ENCODE results near the gene DNAAF1.

DNAAF1 gene

DNA sequence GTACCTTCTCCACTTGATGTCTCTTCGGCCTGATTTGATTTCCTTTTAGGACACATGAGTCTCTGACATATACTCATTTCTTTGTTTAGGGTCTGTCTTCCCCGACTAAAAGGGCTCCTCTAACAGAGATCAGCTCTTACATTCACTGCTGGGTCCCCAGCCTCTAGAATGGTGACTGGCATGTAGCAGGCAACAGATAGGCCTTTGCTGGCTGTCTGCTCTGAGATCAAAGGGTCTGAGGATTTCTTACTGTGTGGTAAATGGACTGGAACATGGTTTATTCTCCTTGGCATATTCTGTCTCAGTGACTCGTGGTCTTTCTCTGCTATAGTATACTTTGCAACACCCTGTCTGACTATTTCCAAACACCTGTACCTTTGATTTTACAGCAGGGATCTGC, 16.7 kb downstream of the DNAAF1 start:
- DNase-seq: no peak

DNA sequence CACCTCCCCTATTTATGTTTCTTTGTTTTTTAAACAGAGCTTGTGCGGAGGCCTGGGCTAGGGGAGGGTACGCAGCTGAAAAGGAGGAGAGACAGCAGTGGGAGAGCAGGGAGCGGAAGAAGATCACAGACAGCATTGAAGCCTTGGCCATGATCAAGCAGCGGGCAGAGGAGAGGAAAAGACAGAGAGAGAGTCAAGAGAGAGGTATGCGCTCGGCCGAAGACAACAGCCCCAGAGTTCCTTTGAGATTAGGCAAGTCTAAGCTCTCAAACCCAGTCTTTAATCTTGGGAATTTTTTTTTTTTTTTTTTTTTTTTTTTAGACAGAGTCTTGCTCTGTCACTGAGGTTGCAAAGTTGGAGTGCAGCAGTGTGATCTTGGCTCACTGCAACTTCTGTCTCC, 20.6 kb downstream of the DNAAF1 start:
- no peak for DNase-seq

- no peak for DNase-seq
Observed at GRCh38 chr16:84166796-84167695, 21.9 kb downstream of the DNAAF1 start.

GRCh38 chr16:84169765-84170310, 24.7 kb downstream of the DNAAF1 start:
- no peak for DNase-seq

DNA sequence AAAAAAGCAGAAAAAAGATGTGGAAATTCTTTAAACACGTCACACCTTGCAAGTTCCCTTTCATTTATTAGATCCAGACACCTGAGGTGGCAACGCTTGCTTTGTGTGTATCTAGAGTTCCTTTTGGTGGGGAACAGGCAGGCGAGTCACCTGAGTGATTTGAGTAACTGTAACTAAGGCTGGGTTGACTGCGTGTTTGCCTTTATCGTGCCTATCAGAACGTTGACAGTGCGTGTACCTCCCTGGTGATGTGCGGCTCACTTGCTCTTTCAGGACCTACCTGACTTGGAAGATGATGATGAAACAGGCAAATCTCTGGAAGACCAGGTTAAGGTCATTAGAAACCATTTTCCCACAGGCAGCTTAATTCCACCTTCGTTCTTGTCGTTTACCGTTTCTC, 29.3 kb downstream of the DNAAF1 start:
- DNase-seq: no peak

GRCh38 chr16:84175350-84176081, 30.4 kb downstream of the DNAAF1 start:
- peak; percentile 4 for DNase-seq

GRCh38 chr16:84176192-84177053, 31.3 kb downstream of the DNAAF1 start:
- DNase-seq: no peak

DNA sequence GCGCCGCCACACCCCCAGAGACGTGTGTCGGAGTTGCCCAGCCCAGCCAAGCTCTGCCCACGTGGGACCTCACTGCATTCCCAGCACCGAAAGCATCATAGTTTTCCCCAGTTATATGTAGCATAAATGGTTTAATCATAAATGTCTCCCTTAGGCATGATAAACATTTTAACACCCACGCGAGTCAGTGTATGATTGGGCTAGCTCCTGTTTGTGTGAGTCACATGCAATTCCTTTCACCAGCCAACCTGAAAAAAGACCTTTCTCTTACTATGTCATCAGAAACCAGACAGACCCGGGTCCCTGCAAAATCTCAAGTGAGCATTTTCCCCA, 32.6 kb downstream of the DNAAF1 start:
- DNase-seq: no peak

- no peak for DNase-seq
Observed at GRCh38 chr16:84178146-84178765, 33.1 kb downstream of the DNAAF1 start.

GRCh38 chr16:84178892-84179611, 33.9 kb downstream of the DNAAF1 start:
- DNase-seq: no peak

DNA sequence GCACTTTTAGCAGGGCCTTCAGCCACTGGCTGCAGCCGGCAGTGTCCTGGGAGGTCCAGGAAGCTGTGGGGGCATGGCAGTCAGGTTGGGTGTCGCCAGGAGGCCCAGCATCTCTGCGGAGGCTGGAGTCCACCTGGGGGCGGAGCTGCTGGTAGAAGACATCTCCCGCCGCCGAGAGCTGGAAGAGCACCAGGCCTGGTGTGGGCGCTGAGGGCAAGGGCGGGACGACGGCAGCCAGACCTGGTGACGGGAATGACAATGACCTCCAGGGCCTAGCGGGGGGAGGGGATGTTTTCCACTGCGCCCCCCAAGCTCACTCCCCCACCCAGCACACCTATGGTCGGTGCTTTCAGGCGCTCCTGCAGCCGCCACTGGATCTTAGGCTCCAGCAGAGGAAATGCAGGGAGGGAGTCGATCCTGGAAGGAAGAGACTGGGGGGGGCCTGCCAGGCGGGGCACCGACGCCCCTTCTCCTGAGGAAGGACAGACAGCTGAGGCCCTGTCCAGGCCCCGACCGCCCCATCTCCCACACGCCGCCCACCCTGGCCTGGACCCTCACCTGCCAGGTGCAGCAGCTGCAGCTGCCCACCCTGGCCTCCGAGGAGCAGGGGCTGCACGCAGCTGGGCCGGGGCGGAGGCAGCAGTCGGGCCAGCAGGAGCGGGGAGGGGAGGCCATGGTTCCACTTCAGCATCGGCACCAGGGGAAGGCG, 34.7 kb downstream of the DNAAF1 start:
- DNase-seq: no peak

DNA sequence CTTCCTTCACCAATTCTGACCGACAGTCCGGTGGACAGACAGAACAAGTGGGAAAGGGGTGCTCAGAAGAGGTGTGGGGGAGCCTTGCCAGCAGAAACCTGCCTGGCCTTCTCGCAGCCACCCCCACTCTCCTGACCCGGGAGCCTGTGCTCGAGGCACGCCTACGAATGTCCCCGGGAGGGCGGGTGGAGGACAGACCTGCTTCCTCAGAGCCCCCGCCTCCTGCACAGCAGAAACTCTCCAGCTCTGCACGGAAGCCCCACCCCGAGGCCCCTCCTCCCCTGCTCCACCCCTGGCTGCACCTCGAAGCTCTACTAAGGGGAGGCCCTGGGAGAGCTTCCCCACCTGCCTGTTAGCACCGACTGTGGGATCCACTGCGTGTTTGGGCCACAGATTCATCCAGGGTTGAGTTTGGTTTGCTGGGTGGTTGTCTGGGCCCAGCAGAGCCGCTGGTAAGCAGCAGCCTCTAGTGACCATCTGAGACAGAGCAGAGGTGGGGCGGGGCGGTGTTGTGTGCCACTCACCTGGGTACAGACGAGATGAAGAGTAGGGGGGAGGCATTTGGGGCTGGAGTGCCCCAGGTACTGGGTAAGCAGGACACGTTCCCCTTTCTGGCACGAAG, 35.5 kb downstream of the DNAAF1 start:
- no peak for DNase-seq

- DNase-seq: no peak
Observed at GRCh38 chr16:84181144-84181915, 36.2 kb downstream of the DNAAF1 start.

- no peak for DNase-seq
Observed at GRCh38 chr16:84182104-84182503, 37.0 kb downstream of the DNAAF1 start.

DNA sequence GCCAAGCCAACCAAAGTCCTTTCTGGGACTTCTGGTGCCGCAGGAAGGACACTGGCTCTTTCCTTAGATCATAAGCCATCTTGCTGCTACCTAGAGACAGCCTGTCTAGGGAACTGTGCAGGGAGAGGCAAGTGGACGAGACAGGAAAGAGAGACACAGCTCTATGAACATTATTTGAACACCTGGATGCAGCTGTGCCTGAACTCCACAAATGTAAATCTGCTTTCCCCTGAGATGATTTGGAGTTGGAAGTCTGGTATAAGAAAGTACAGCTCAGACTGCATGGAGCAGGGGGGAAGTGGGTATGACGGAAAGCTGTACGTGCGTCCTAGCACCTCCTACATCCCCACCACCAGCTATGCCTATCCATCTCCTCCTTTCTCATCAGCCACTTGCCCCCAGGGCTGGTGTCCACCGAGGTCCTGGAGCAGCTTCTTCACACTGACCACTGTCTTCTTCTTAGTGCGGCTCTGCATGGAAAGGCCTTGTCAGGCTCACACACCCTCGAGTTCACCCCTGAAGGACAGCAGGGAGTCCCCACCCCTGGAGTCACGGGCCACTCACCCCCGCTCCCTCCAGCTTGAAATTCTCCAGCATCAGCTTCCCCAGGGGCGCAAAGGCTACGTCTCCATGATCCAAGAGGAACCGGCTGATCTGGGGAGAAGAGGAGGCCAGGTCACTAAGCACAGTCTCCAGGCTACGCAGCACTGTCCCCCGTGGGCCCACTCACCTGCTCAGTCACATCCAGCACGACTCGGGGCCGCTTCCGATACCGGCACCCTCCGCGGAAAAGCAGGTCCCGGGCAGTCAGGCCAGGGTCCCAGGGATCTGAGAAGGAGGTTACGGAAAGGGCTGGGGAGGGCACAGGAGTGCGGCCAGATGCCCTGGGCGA, 37.8 kb downstream of the DNAAF1 start:
- no peak for DNase-seq

- DNase-seq: no peak
Observed at GRCh38 chr16:84183572-84183875, 38.4 kb downstream of the DNAAF1 start.

DNA sequence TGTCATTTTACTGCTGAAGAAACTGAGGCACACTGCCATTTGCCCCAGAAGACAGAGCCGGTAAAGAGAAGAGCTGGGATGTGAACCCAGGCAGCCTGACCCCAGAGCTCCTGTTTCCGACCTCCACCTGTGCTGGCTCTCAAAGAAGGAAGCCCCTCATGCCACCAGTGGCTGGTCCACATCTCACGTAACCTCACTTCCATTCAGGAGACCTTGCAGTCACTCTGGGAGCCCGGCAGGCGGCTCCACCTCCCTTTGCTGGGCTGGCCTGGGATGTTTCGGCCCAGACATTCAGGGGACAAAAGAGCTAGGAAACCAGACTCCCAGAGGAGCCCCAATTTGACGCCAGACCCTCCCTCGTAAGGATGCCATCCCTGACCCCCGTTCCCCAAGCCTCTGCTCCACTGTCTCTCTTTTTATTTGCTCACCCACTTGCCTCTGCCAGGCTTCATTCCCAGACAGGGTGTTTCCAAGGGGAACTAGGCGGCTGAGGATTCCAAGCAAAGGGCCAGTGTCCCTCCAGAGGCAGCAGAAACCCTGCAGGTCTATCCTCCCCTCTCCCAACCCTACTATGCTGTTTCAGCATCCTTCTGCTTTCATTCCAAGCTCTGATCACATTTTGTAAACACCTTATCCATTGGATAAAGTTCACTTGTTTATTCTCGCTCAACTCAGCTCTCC, 38.9 kb downstream of the DNAAF1 start:
- DNase-seq: no peak

- DNase-seq: no peak
Observed at GRCh38 chr16:84184775-84185174, 39.7 kb downstream of the DNAAF1 start.

Data from NCI-H526 treated with DMSO at 0.1 percent for 48 hours (cell line).